H9 (cell line): ENCODE measurements around the gene C3. TPM values are rescaled to one million over a fixed set of nuclear protein-coding genes. Genes with fewer than 3 reads are reported as not detected.

Experiments used
- DNase-seq: peaks from one replicate; pipeline ENCODE4 v3.0.0-alpha.2; 2017
- H2AFZ ChIP-seq: one replicate; pipeline ENCODE4 v1.6.1; 2013; ENCODE audit warnings: mild to moderate bottlenecking, low read length, control low read depth, moderate library complexity
- H2AK5ac ChIP-seq: 2 replicates; pipeline ENCODE4 v1.6.1; 2013; ENCODE audit warnings: low read length, control low read depth, mixed read lengths; ENCODE audit not compliant: insufficient read length
- H2BK120ac ChIP-seq: one replicate; pipeline ENCODE4 v1.6.1; 2013; ENCODE audit warnings: low read depth, mild to moderate bottlenecking, low read length, control low read depth, inconsistent platforms; ENCODE audit not compliant: poor library complexity, severe bottlenecking
- H2BK12ac ChIP-seq: 2 replicates; pipeline ENCODE4 v1.6.1; 2013; ENCODE audit warnings: low read length, control low read depth, mixed read lengths, low read depth; ENCODE audit not compliant: insufficient read length
- H2BK15ac ChIP-seq: 2 replicates; pipeline ENCODE4 v1.6.1; 2013; ENCODE audit warnings: low read depth, low read length, control low read depth
- H2BK20ac ChIP-seq: one replicate; pipeline ENCODE4 v1.6.1; 2013; ENCODE audit warnings: low read depth, mild to moderate bottlenecking, low read length, control low read depth, inconsistent platforms; ENCODE audit not compliant: poor library complexity, severe bottlenecking
- H2BK5ac ChIP-seq: 2 replicates; pipeline ENCODE4 v1.6.1; 2013; ENCODE audit warnings: low read length, control low read depth, mixed read lengths; ENCODE audit not compliant: insufficient read length
- H3K14ac ChIP-seq: 2 replicates; pipeline ENCODE4 v1.6.1; 2013; ENCODE audit warnings: low read length, control low read depth; ENCODE audit not compliant: insufficient read depth
- H3K18ac ChIP-seq: 2 replicates; pipeline ENCODE4 v1.6.1; 2013; ENCODE audit warnings: low read depth, mild to moderate bottlenecking, mixed read lengths, low read length, control low read depth; ENCODE audit not compliant: insufficient read length
- H3K23ac ChIP-seq: 2 replicates; pipeline ENCODE4 v1.6.1; 2013; ENCODE audit warnings: low read length, control low read depth, mixed read lengths, low read depth; ENCODE audit not compliant: insufficient read length
- H3K23me2 ChIP-seq: 2 replicates; pipeline ENCODE4 v1.6.1; 2013; ENCODE audit warnings: low read depth, mild to moderate bottlenecking, mixed read lengths, low read length, control low read depth; ENCODE audit not compliant: insufficient read length, poor library complexity, severe bottlenecking
- H3K27ac ChIP-seq: 2 replicates; pipeline ENCODE4 v1.5.1; 2013; ENCODE audit warnings: low read length, control low read depth, mixed read lengths, low read depth; ENCODE audit not compliant: insufficient read length
- H3K27me3 ChIP-seq: 2 replicates; pipeline ENCODE4 v1.6.1; 2013; ENCODE audit warnings: low read length, control low read depth, inconsistent platforms; ENCODE audit not compliant: insufficient read depth
- H3K4ac ChIP-seq: 2 replicates; pipeline ENCODE4 v1.6.1; 2013; ENCODE audit warnings: low read depth, mild to moderate bottlenecking, control low read depth, inconsistent platforms, low read length, moderate library complexity
- H3K4me1 ChIP-seq: 2 replicates; pipeline ENCODE4 v1.6.1; 2013; ENCODE audit warnings: low read length, control low read depth, inconsistent platforms; ENCODE audit not compliant: insufficient read depth
- H3K4me2 ChIP-seq: 2 replicates; pipeline ENCODE4 v1.6.1; 2013; ENCODE audit warnings: low read length, control low read depth, mixed read lengths; ENCODE audit not compliant: insufficient read length, insufficient read depth
- H3K56ac ChIP-seq: 2 replicates; pipeline ENCODE4 v1.6.1; 2013; ENCODE audit warnings: low read depth, mild to moderate bottlenecking, mixed read lengths, low read length, control low read depth; ENCODE audit not compliant: insufficient read length
- H3K79me1 ChIP-seq: 2 replicates; pipeline ENCODE4 v1.6.1; 2013; ENCODE audit warnings: low read depth, mild to moderate bottlenecking, moderate library complexity, low read length, control low read depth, inconsistent platforms; ENCODE audit not compliant: insufficient read depth, poor library complexity, severe bottlenecking
- H3K79me2 ChIP-seq: 2 replicates; pipeline ENCODE4 v1.6.1; 2013; ENCODE audit warnings: low read length, control low read depth, inconsistent platforms; ENCODE audit not compliant: insufficient read depth
- H3K9ac ChIP-seq: 2 replicates; pipeline ENCODE4 v1.6.1; 2013; ENCODE audit warnings: low read length, control low read depth, mixed read lengths; ENCODE audit not compliant: insufficient read length; ENCODE audit errors: extremely low read depth
- H3K9me3 ChIP-seq: one replicate; pipeline ENCODE4 v1.6.1; 2013; ENCODE audit warnings: low read depth, low read length, inconsistent platforms; ENCODE audit not compliant: control insufficient read depth
- H3T11ph ChIP-seq: one replicate; pipeline ENCODE4 v1.6.1; 2013; ENCODE audit warnings: mild to moderate bottlenecking, low read length, control low read depth, inconsistent platforms
- H4K20me1 ChIP-seq: one replicate; pipeline ENCODE4 v1.6.1; 2013; ENCODE audit not compliant: control insufficient read depth, insufficient read length, insufficient read depth
- H4K5ac ChIP-seq: 2 replicates; pipeline ENCODE4 v1.6.1; 2013; ENCODE audit warnings: low read depth, mild to moderate bottlenecking, mixed read lengths, low read length, control low read depth; ENCODE audit not compliant: insufficient read length
- H4K8ac ChIP-seq: replicated peaks from 2 replicates; pipeline ENCODE4 v1.6.1; 2013; ENCODE audit warnings: low read length, control low read depth, mixed read lengths, low read depth; ENCODE audit not compliant: insufficient read length
- H4K91ac ChIP-seq: 2 replicates; pipeline ENCODE4 v1.6.1; 2013; ENCODE audit warnings: low read depth, mild to moderate bottlenecking, moderate library complexity, mixed read lengths, low read length, control low read depth; ENCODE audit not compliant: insufficient read length
- H3K27ac Mint-ChIP-seq, 3 experiments: 2 replicates in 2 of 3; 3 replicates in 1 of 3; pipeline ENCODE4 v1.8.0; 2020 to 2021; ENCODE audit warnings: mixed read lengths in 3 of 3, mild to moderate bottlenecking in 1 of 3, moderate library complexity in 1 of 3
- H3K27me3 Mint-ChIP-seq: 2 replicates; pipeline ENCODE4 v1.8.0; 2021; ENCODE audit warnings: low read depth, mild to moderate bottlenecking, moderate library complexity, mixed read lengths
- H3K36me3 Mint-ChIP-seq, 3 experiments: 2 replicates in 2 of 3; 3 replicates in 1 of 3; pipeline ENCODE4 v1.8.0; 2020 to 2021; ENCODE audit warnings: low read depth in 3 of 3, mixed read lengths in 3 of 3; ENCODE audit not compliant: insufficient read depth in 1 of 3
- H3K4me1 Mint-ChIP-seq, 2 experiments: 2 replicates each; pipeline ENCODE4 v1.8.0; 2020; ENCODE audit warnings: mixed read lengths in 2 of 2
- H3K4me3 Mint-ChIP-seq, 2 experiments: 2 replicates in 1 of 2; 3 replicates in 1 of 2; pipeline ENCODE4 v1.8.0; 2020 to 2021; ENCODE audit warnings: mild to moderate bottlenecking in 2 of 2, mixed read lengths in 2 of 2, moderate library complexity in 1 of 2
- H3K9me3 Mint-ChIP-seq, 2 experiments: 2 replicates in 1 of 2; 3 replicates in 1 of 2; pipeline ENCODE4 v1.8.0; 2020; ENCODE audit warnings: mild to moderate bottlenecking in 2 of 2, mixed read lengths in 2 of 2, moderate library complexity in 1 of 2
- CTCF ChIP-seq: fragments of 200-600 bp; sonication (generic); conservative IDR thresholded peaks from 3 replicates; pipeline ENCODE4 v1.8.0; 2021; ENCODE audit warnings: antibody characterized with exemption, mild to moderate bottlenecking
- WGBS: extraction: QIAGEN DNeasy Blood & Tissue Kit; methylation state at CpG from one replicate; pipeline ENCODE4 v1.1.7; 2013; ENCODE audit warnings: missing lambda C conversion rate, low lambda C conversion rate, mixed read lengths; ENCODE audit not compliant: insufficient read length; ENCODE audit errors: extremely low coverage; 5-methylcytosine and 5-hydroxymethylcytosine counted together
- total RNA-seq: library from RNA; stranded (reverse); gene quantifications from 2 replicates; pipeline ENCODE4 v1.2.1, GENCODE V29; 2021

C3 gene
- total RNA-seq, 1 experiment from 2014 or later, result 5.9 TPM

- Histone ChIP-seq H4K20me1 (peaks cover 3% of the 10 kb centered on the region), H3K4me1 (no peaks in the 10 kb centered on the region; the same call in 1 of the 2 replicates), H3K4ac (no peak overlapping the region), H3K23ac (no peak overlapping the region), H2BK15ac (no peak overlapping the region), H2BK120ac (no peak overlapping the region), H4K5ac (no peak overlapping the region), H3K27me3 (no peaks in the 10 kb centered on the region), H3K23me2 (peaks cover 5% of the 10 kb centered on the region), H2BK12ac (no peak overlapping the region), H3K9me3 (no peaks in the 10 kb centered on the region), H4K91ac (no peak overlapping the region), H3K14ac (no peak overlapping the region), H3K79me2 (no peaks in the 10 kb centered on the region), H3K56ac (no peak overlapping the region), H3T11ph (no peak overlapping the region), H3K9ac (no peak overlapping the region), H3K27ac (no peak overlapping the region), H2AFZ (no peak overlapping the region), H2BK5ac (no peak overlapping the region), H3K4me2 (no peak overlapping the region), H4K8ac (no peak overlapping the region), H2BK20ac (no peak overlapping the region), H2AK5ac (no peak overlapping the region), H3K18ac (no peak overlapping the region), H3K79me1 (no peaks in the 10 kb centered on the region)
- Mint-ChIP-seq H3K27me3 (peaks cover 22% of the 10 kb centered on the region), H3K27ac (no peak overlapping the region), H3K9me3 (peaks cover 0 to 61% of the 10 kb centered on the region in 2 experiments; a peak in 3 of 5 replicates), H3K4me1 (peaks cover 5 to 6% of the 10 kb centered on the region in 2 experiments), H3K4me3 (no peak overlapping the region), H3K36me3 (peaks cover 0 to 19% (median 2%) of the 10 kb centered on the region in 3 experiments; a peak in 5 of 7 replicates)
- no peak for TF ChIP-seq CTCF
- no peak for DNase-seq
- no CpG with 5 or more reads among the region's 3 CpGs for WGBS
Observed at GRCh38 chr19:6682607-6683128, 37.8 kb downstream of the C3 start.
